HG02973 (cell line): ENCODE data around the gene UGT1A8.

ENCODE experiments used
- ATAC-seq: cut with Tn5 transposase; IDR thresholded peaks from one replicate; pipeline ENCODE4 v1.9.1; 2021; ENCODE audit warnings: moderate library complexity; ENCODE audit not compliant: unreplicated experiment

UGT1A8 gene

DNA sequence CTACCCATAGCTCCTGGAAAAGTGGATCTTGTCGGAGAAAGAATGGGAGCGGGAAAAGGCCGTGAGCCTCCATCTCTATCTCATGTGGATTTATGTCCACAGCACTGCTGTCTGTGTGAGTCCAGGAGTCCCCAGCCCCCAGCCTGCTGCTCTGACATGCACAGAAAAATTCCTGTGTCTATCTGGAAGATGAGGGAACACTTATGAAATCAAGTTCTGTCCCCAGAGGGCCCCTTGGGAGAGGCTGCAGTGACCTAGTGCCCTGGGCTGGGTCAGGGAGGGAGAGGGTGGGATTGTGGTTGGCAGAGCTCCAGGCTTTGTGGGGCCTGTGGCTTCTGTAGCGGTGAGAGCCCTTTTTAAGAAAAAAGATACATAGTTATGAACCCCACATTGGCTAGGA lies 199.3 kb downstream of the UGT1A8 start:
- no peak for ATAC-seq

DNA sequence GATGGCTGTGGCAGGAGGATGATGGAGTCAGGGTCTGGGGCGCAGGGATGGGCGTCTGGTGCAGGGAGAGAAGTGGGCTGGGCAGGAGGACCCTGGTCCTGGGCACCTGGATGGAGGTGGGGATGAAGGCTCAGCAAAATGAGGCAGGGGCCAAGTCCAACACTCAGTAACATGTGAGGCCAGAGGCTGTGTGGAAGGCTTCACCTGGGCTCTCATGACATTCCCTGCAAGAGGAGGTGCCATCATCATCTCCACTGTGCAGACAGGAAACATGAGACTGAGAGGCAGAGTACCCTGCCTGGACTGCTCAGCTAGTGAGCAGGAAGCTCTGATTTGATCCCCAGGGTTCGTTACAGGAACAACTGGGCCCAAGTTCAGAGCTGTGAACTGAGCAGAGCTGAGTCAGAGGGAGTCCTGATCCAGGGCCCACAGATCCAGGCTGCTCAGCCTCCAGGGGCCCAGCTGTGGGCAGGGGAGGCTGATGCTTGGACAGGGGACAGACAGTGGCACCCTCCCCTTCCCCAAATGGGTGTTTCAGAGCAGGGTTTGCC lies 200.0 kb downstream of the UGT1A8 start:
- ATAC-seq, result no peak

DNA sequence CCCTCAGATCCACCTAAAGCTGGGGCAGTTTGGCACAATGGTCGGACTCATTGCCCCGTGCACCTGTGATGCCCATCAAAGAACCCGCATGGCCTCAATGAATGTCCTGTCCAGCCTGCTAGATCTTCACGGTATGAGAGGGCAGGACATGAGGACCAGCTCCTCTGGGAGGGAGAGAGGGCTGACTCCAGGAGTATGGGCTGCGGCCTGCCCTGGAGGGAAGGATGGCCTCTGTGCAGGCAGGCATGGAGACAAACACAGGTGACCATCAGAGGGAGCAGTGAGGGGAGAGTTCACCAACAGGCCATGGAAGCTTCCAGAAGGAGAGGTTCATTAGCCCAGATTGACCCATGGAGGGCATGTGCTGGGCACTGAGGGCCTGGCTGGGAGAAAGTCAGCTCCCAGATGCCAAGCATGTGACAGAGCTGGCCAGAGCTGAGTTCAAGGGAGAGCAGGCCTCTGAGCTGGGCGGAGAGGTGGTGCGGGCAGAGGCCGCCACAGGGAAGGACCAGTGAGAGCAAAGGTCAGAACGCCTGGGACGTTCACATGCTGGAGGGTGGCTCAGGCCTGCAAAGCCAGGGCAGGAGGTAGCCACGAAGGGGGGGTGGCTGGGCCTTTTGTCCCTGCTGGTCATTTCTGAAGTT lies 200.7 kb downstream of the UGT1A8 start:
- ATAC-seq, result no peak

DNA sequence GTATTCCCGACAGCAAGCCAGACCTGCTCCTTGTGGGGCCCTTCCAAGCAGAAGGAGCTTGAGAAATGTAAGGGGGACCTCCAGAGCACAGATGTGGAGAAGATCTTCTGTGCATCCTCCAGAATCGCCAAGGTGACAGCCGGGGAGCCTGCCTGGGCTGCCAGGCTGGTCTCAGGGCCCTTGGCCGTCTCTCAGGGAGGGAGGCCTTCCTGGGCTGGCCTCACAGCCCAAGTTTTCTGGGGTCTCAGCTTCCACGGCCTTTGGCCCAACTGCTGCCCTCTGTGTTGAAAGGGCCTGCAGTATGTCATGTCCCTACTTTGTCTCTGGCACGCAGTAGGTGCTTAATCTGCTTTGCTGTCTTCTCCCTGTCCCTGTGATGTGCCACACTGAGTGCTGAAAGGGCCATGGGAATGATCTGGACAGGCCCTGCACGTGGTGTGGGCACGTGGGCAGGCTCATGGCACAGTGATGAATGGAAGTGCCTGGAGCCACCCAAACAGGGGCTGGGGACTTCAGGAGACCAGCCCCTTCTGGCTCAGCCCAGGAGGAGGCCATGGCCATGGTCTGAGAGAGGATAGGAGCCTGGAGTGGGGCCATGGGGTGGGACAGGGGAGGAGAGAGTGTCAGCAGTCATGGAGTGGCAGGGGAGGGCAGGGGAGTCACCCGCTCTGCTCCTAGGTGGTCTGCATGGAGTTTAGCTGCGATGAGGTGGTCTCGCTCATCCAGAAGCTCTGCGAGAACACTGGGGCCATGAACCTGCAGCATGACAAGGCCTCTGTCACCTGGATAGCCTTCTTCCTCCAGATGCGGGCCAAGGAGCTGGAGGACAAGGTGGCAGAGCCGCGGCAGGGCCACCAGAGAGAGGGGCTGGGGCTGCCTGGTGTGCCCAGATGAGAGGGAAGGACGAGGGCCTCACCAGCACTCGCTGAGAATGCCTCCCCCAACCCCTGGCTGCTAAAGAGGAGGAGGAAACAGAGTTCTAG lies 201.5 kb downstream of the UGT1A8 start:
- no peak for ATAC-seq

DNA sequence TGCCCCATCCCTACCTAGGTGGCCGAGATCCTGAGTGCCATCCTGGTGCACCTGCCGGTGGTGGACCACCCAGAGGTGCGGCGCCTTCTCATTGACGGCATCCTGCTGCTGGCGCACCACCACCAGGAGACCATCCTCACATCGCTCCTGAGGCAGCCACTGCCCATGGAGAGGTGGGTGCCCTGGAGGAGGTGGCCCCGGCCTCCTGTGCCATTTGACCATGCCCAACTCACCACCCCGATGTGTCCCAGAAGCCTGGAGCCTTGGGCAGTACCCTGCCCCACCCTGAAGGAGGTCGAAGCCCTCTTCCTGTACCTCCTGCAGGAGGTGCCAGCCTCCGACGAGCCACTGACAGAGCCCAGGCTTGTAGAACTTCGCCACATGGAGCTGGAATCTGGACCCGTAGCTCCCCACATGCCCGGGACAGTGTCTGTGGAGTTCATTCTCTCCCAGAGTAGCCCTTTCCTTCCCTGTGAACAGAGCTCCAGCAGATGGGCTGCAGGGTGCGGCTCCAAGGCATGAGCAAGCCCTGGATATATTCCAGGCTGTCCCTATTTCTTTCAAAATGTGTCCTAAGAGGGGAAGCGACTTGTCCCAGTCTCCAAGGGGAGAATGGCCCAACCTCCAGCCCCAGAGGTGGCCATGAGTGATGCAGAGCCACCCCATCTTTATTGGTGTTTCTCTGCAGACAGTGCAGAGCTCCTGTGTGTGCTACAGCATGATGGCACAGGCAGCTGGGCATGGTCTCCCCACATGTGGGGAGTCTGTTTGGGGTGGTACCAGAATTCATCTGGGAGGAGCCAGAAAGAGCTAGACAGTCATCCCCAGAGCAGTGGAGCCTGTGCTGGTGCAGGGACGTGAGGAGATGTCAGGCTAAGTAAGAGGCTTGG lies 202.7 kb downstream of the UGT1A8 start:
- no peak for ATAC-seq

DNA sequence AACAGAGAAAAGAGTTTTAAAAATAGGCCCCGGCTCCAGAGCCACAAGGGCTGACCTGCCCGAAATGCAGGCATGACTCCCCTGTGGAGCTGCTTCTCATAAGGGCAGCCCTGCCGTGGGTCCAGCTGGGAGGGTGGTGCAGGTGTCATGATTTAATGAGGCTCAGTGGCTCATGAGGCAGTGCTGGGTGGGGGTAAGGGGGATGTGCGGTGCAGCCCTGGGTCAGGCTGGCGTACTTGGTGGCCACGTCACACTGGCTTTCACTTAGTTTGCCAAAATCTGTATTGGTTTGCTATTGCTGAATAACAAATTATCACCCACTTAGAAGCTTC lies 203.3 kb downstream of the UGT1A8 start:
- ATAC-seq, result no peak

DNA sequence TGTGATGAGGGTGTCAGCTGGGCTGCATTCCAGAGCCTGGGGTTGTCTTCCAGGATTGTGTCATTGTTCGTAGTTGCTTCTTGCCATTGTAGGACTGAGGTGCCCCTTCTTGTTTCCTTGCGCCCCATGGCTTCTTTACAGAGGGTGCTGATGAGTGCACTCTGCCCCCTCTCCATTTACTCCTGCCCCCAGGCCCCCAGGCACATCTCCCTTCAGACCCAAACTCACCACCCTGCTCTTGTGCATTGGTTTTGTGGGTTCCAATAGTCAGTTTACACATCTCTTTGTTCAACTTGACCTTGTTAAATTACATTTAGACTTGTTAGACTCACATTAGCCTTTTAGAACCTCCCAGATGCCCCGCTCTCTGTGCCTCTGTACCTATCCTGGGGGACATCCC lies 203.8 kb downstream of the UGT1A8 start:
- ATAC-seq, result no peak

DNA sequence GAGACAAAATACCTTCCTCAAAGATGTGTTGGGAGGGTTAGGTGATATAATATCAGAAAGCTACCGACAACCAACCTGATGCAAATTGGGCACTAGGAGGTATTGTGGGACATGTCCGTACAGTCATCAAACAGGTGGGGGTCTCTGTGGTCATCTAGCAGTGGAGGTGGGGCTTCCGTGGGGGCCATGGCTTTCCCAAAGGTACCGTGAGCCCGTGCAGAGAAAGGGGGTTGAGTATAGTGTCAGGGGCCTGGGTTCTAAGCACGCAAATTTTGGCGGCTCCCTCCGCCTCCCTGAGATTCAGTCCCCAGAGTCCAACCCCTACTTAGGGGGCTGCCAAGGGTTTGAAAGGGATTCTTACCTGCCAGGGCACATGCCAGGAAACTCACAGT lies 204.3 kb downstream of the UGT1A8 start:
- ATAC-seq, result no peak

DNA sequence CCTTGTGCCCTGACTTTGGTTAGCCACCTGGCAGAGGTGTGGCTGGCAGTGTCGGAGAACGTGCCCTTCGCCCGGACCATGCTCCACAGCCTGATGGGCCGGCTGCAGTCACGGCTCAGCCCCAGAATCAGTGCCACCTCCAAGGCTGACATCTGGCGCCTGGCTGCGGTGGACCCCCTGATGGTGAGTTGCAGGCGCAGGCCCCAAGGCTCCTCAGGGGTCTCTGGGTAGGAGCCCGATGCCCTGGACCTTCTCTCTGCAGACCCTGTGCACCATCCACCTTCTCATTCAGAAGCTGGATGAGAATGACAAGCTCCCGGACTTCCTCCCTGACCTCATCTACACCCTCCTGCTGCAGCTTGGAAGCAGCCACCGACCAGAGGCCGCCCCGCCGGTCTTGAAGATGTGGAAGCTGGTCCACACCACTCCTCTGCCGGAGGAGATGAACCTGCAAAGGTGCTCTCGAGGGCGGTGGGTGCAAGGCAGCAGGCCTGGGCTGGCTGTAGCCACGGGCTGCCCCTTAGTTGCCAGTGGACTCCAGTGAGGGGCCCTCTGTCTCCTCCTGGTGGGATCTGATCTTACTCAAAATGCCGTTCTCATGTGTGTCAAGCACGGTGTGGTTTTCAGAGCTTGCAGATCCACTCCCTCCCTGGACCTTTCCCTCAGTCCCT lies 204.8 kb downstream of the UGT1A8 start:
- ATAC-seq, result no peak
